ENCODE results near the gene VPS13D. TPM values are rescaled to one million over a fixed set of nuclear protein-coding genes. Genes with fewer than 3 reads are reported as not detected.
A peak's percentile ranks its signal among the peaks of the same experiment; 100 is the strongest.

The VPS13D gene, protein sequence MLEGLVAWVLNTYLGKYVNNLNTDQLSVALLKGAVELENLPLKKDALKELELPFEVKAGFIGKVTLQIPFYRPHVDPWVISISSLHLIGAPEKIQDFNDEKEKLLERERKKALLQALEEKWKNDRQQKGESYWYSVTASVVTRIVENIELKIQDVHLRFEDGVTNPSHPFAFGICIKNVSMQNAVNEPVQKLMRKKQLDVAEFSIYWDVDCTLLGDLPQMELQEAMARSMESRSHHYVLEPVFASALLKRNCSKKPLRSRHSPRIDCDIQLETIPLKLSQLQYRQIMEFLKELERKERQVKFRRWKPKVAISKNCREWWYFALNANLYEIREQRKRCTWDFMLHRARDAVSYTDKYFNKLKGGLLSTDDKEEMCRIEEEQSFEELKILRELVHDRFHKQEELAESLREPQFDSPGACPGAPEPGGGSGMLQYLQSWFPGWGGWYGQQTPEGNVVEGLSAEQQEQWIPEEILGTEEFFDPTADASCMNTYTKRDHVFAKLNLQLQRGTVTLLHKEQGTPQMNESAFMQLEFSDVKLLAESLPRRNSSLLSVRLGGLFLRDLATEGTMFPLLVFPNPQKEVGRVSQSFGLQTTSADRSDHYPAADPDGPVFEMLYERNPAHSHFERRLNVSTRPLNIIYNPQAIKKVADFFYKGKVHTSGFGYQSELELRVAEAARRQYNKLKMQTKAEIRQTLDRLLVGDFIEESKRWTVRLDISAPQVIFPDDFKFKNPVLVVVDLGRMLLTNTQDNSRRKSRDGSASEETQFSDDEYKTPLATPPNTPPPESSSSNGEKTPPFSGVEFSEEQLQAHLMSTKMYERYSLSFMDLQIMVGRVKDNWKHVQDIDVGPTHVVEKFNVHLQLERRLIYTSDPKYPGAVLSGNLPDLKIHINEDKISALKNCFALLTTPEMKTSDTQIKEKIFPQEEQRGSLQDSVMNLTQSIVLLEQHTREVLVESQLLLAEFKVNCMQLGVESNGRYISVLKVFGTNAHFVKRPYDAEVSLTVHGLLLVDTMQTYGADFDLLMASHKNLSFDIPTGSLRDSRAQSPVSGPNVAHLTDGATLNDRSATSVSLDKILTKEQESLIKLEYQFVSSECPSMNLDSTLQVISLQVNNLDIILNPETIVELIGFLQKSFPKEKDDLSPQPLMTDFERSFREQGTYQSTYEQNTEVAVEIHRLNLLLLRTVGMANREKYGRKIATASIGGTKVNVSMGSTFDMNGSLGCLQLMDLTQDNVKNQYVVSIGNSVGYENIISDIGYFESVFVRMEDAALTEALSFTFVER (N-terminal part only)
- total RNA-seq, result 10 to 100 TPM; 48.1 to 65.2 TPM

- H3K4me1 ChIP-seq, result peaks cover 0 to 22% of the 10 kb centered on the region in 2 donors
- no peaks in the 10 kb centered on the region for H3K9me3 ChIP-seq
- DNase-seq (ENCODE audit: low spot score), result peak; percentile 68
- TF ChIP-seq, protein P1, sequence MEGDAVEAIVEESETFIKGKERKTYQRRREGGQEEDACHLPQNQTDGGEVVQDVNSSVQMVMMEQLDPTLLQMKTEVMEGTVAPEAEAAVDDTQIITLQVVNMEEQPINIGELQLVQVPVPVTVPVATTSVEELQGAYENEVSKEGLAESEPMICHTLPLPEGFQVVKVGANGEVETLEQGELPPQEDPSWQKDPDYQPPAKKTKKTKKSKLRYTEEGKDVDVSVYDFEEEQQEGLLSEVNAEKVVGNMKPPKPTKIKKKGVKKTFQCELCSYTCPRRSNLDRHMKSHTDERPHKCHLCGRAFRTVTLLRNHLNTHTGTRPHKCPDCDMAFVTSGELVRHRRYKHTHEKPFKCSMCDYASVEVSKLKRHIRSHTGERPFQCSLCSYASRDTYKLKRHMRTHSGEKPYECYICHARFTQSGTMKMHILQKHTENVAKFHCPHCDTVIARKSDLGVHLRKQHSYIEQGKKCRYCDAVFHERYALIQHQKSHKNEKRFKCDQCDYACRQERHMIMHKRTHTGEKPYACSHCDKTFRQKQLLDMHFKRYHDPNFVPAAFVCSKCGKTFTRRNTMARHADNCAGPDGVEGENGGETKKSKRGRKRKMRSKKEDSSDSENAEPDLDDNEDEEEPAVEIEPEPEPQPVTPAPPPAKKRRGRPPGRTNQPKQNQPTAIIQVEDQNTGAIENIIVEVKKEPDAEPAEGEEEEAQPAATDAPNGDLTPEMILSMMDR (IDR thresholded peaks at IDR 0.05), result peak; percentile 95 to 98
- H3K36me3 ChIP-seq, result peaks cover under 1% of the 10 kb centered on the region
- H3K27me3 ChIP-seq, result no peaks in the 10 kb centered on the region
- H3K4me3 ChIP-seq, result peak within 1 kb of the TSS; percentile 98 to 100
- H3K27ac ChIP-seq, result peak within 1 kb of the TSS; percentile 89 to 96
Observed at GRCh38 chr1:12229835-12230548, at the start of gene VPS13D. Gene VPS13D, plus strand, starts transcription at chr1:12230030. Its CDS starts 4,237 bp downstream, at chr1:12234267.

- TF ChIP-seq, protein P1 (IDR thresholded peaks at IDR 0.05), result no peak
- peak overlapping the region; percentile 59 to 72 for H3K27ac ChIP-seq
- H3K27me3 ChIP-seq, result no peaks in the 10 kb centered on the region
- no peak overlapping the region for H3K4me3 ChIP-seq
- peaks cover 0 to 99% of the 10 kb centered on the region in 2 donors for H3K4me1 ChIP-seq
- H3K36me3 ChIP-seq, result no peaks in the 10 kb centered on the region
- no peaks in the 10 kb centered on the region for H3K9me3 ChIP-seq
- DNase-seq (ENCODE audit: low spot score), result peak; percentile 82
Observed at GRCh38 chr1:12180315-12180714, 49.5 kb upstream of the VPS13D start.

DNA sequence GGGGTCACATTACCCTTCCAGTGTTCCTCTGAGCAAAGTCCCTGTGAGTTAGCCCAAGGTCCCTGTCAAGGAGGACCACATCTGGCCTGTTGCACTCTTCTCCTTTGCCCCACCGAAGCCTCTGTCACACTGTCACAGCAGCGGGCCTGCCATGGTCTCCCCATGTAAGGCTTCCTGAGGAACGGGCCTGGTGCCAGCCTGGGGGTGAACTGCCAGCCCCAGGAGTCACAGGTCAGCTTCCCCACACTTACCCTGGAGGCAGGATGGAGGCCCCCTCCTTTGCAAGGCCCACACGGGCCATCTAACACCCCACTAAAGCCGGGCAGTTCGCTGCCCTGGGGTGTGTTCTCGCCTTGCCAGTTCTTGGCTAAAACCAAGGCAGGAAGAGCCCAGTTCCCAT lies 48.9 kb upstream of the VPS13D start:
- no peak overlapping the region for H3K4me3 ChIP-seq
- no peaks in the 10 kb centered on the region for H3K9me3 ChIP-seq
- peaks cover 0 to 99% of the 10 kb centered on the region in 2 donors for H3K4me1 ChIP-seq
- H3K27ac ChIP-seq, result peak overlapping the region; percentile 59 to 72
- TF ChIP-seq, protein P1 (IDR thresholded peaks at IDR 0.05), result no peak
- no peaks in the 10 kb centered on the region for H3K27me3 ChIP-seq
- DNase-seq (ENCODE audit: low spot score), result no peak
- H3K36me3 ChIP-seq, result no peaks in the 10 kb centered on the region

DNA sequence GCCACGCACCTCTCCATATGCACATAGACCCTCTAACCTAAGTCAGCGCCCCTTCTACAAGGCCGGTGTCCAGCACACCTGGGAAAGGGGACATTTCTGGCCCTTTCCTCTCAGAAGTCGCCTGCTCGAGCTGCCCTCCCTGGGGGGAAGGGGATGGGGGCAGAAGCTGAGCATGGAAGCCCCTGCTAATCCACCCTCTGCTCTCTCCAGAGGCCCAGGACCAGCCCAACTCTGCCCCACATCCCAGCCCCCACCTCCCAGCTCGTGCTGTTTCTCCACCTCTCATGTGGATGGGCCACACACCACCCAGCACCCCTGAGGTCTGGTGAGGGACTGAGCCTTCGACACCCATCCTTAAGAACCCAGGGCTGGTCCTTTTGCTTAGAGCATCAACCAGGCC lies 48.3 kb upstream of the VPS13D start:
- TF ChIP-seq, protein P1 (IDR thresholded peaks at IDR 0.05), result no peak
- DNase-seq (ENCODE audit: low spot score), result no peak
- H3K27me3 ChIP-seq, result no peaks in the 10 kb centered on the region
- peak overlapping the region; percentile 59 to 72 for H3K27ac ChIP-seq
- H3K4me1 ChIP-seq, result peaks cover 0 to 99% of the 10 kb centered on the region in 2 donors
- no peaks in the 10 kb centered on the region for H3K9me3 ChIP-seq
- H3K36me3 ChIP-seq, result no peaks in the 10 kb centered on the region
- no peak overlapping the region for H3K4me3 ChIP-seq

All from right atrium auricular region (tissue), 2 donors.